Neutrophil (primary cell): Measurements from ENCODE around the gene WNT3.

Experiments used
- H3K27ac ChIP-seq: fragments of 200-600 bp; sonication (generic); 2 replicates; pipeline ENCODE4 v1.5.1; 2016; ENCODE audit warnings: mild to moderate bottlenecking, moderate library complexity
- H3K27me3 ChIP-seq: fragments of 200-600 bp; sonication (generic); 2 replicates; pipeline ENCODE4 v1.6.0; 2016; ENCODE audit warnings: mild to moderate bottlenecking
- H3K36me3 ChIP-seq: fragments of 200-600 bp; sonication (generic); 2 replicates; pipeline ENCODE4 v1.5.1; 2017
- H3K4me1 ChIP-seq, 2 experiments: fragments of 200-600 bp in 1 of 2; sonication (generic) in 1 of 2; 1 replicate in 1 of 2; 2 replicates in 1 of 2; pipeline versions ENCODE4 v1.5.1 to v1.6.1; 2013 to 2016; ENCODE audit warnings: low read depth in 1 of 2, low read length in 1 of 2, mild to moderate bottlenecking in 1 of 2, moderate library complexity in 1 of 2; ENCODE audit not compliant: control insufficient read depth in 1 of 2, insufficient read depth in 1 of 2
- H3K4me3 ChIP-seq, 2 experiments: fragments of 200-600 bp in 1 of 2; sonication (generic) in 1 of 2; 1 replicate in 1 of 2; 2 replicates in 1 of 2; pipeline ENCODE4 v1.5.1; 2013 to 2016; ENCODE audit warnings: low read depth in 1 of 2, low read length in 1 of 2, mild to moderate bottlenecking in 1 of 2, moderate library complexity in 1 of 2
- H3K9me3 ChIP-seq: fragments of 200-600 bp; sonication (generic); 2 replicates; pipeline ENCODE4 v1.5.1; 2016
- CTCF ChIP-seq: fragments of 200-600 bp; sonication (generic); IDR thresholded peaks from 2 replicates; pipeline ENCODE4 v1.5.1; 2016; ENCODE audit warnings: antibody characterized with exemption

WNT3 gene

GRCh38 chr17:46722662-46723285 is 95.7 kb downstream of the WNT3 start:
- H3K4me3 ChIP-seq, result no peak overlapping the region
- H3K27ac ChIP-seq, result no peak overlapping the region
- no peaks in the 10 kb centered on the region for H3K9me3 ChIP-seq
- peaks cover 61% of the 10 kb centered on the region for H3K36me3 ChIP-seq
- H3K27me3 ChIP-seq, result no peaks in the 10 kb centered on the region
- peaks cover 0 to 6% of the 10 kb centered on the region in 2 experiments for H3K4me1 ChIP-seq
- TF ChIP-seq CTCF, result no peak

GRCh38 chr17:46720408-46720807 is 98.1 kb downstream of the WNT3 start:
- no peak overlapping the region for H3K4me3 ChIP-seq
- peaks cover 64% of the 10 kb centered on the region for H3K36me3 ChIP-seq
- peaks cover 0 to 6% of the 10 kb centered on the region in 2 experiments for H3K4me1 ChIP-seq
- H3K27me3 ChIP-seq, result no peaks in the 10 kb centered on the region
- H3K27ac ChIP-seq, result no peak overlapping the region
- no peaks in the 10 kb centered on the region for H3K9me3 ChIP-seq
- TF ChIP-seq CTCF, result no peak

- H3K27me3 ChIP-seq, result no peaks in the 10 kb centered on the region
- H3K4me1 ChIP-seq, result peaks cover 0 to 6% of the 10 kb centered on the region in 2 experiments
- TF ChIP-seq CTCF, result no peak
- H3K9me3 ChIP-seq, result no peaks in the 10 kb centered on the region
- H3K27ac ChIP-seq, result no peak overlapping the region
- no peak overlapping the region for H3K4me3 ChIP-seq
- peaks cover 70% of the 10 kb centered on the region for H3K36me3 ChIP-seq
These were observed 98.6 kb downstream of the WNT3 start for GRCh38 chr17:46719891-46720290.

GRCh38 chr17:46717999-46718398 is 100.5 kb downstream of the WNT3 start:
- Histone ChIP-seq H3K4me3 (no peak overlapping the region), H3K9me3 (no peaks in the 10 kb centered on the region), H3K27me3 (no peaks in the 10 kb centered on the region), H3K4me1 (peaks cover 0 to 6% of the 10 kb centered on the region in 2 experiments), H3K27ac (no peak overlapping the region), H3K36me3 (peaks cover 78% of the 10 kb centered on the region)
- no peak for TF ChIP-seq CTCF
